Endodermal cell (in vitro differentiated cells): ENCODE data around the gene NATD1. TPM values are rescaled to one million over a fixed set of nuclear protein-coding genes. Genes with fewer than 3 reads are reported as not detected.

Experiments
- DNase-seq: peaks from one replicate; pipeline ENCODE4 v3.0.0-alpha.2; 2017
- H3K27ac ChIP-seq: 2 replicates; pipeline ENCODE4 v1.5.1; 2013; ENCODE audit warnings: mild to moderate bottlenecking, low read depth, low read length, moderate library complexity
- H3K27me3 ChIP-seq: 2 replicates; pipeline ENCODE4 v1.6.1; 2013; ENCODE audit warnings: mild to moderate bottlenecking, low read length, moderate library complexity; ENCODE audit not compliant: insufficient read depth, control insufficient read depth, poor library complexity, severe bottlenecking
- H3K36me3 ChIP-seq: 2 replicates; pipeline ENCODE4 v1.7.0; 2013; ENCODE audit warnings: mild to moderate bottlenecking, low read length, moderate library complexity; ENCODE audit not compliant: control insufficient read depth, insufficient read depth
- H3K4me1 ChIP-seq: one replicate; pipeline ENCODE4 v1.7.0; 2013; ENCODE audit warnings: low read length; ENCODE audit not compliant: control insufficient read depth, insufficient read depth
- H3K4me3 ChIP-seq: 2 replicates; pipeline ENCODE4 v1.5.1; 2013; ENCODE audit warnings: mild to moderate bottlenecking, low read length, moderate library complexity
- H3K9ac ChIP-seq: 2 replicates; pipeline ENCODE4 v1.6.1; 2013; ENCODE audit warnings: mild to moderate bottlenecking, low read length, moderate library complexity; ENCODE audit not compliant: poor library complexity, severe bottlenecking; ENCODE audit errors: extremely low read depth
- H3K9me3 ChIP-seq: 2 replicates; pipeline ENCODE4 v1.6.1; 2013; ENCODE audit warnings: mild to moderate bottlenecking, low read length, moderate library complexity; ENCODE audit not compliant: control insufficient read depth
- H3K27ac Mint-ChIP-seq: 2 replicates; pipeline ENCODE4 v1.8.0; 2020; ENCODE audit warnings: mixed read lengths
- H3K27me3 Mint-ChIP-seq: 2 replicates; pipeline ENCODE4 v1.8.0; 2021; ENCODE audit warnings: mild to moderate bottlenecking, mixed read lengths; ENCODE audit not compliant: insufficient read depth
- H3K36me3 Mint-ChIP-seq: 2 replicates; pipeline ENCODE4 v1.8.0; 2020; ENCODE audit warnings: low read depth, mixed read lengths
- H3K4me1 Mint-ChIP-seq: 2 replicates; pipeline ENCODE4 v1.8.0; 2020; ENCODE audit warnings: mixed read lengths
- H3K4me3 Mint-ChIP-seq: 2 replicates; pipeline ENCODE4 v1.8.0; 2020; ENCODE audit warnings: mild to moderate bottlenecking, moderate library complexity, mixed read lengths
- H3K9me3 Mint-ChIP-seq: 2 replicates; pipeline ENCODE4 v1.8.0; 2020; ENCODE audit warnings: mild to moderate bottlenecking, mixed read lengths
- WGBS, 2 experiments: methylation state at CpG; one replicate each; pipeline versions ENCODE4 v1.1.5 to v1.1.7; 2013; ENCODE audit warnings: missing lambda C conversion rate in 2 of 2, mixed read lengths in 1 of 2; ENCODE audit not compliant: insufficient coverage in 1 of 2, insufficient read length in 1 of 2; 5-methylcytosine and 5-hydroxymethylcytosine counted together
- total RNA-seq, 2 donors: library from RNA; stranded (reverse); fragmentation: NEBNext Ultra II Directional in 1 of 2; extraction: Animal tissue kit (Norgen Biotek cat#: 25700) in 1 of 2; gene quantifications; 2 replicates in 1 of 2; 3 replicates in 1 of 2; pipeline ENCODE4 v1.2.1, GENCODE V29; 2021
- TF ChIP-seq, protein P1 (sequence below): fragments of 200-600 bp; sonication (generic); conservative IDR thresholded peaks from 2 replicates; pipeline ENCODE4 v1.5.0; 2021; ENCODE audit warnings: antibody characterized with exemption, mild to moderate bottlenecking

NATD1 gene
- total RNA-seq, 2 donors from 2014 or later = 12.2 to 17.2 TPM

DNA sequence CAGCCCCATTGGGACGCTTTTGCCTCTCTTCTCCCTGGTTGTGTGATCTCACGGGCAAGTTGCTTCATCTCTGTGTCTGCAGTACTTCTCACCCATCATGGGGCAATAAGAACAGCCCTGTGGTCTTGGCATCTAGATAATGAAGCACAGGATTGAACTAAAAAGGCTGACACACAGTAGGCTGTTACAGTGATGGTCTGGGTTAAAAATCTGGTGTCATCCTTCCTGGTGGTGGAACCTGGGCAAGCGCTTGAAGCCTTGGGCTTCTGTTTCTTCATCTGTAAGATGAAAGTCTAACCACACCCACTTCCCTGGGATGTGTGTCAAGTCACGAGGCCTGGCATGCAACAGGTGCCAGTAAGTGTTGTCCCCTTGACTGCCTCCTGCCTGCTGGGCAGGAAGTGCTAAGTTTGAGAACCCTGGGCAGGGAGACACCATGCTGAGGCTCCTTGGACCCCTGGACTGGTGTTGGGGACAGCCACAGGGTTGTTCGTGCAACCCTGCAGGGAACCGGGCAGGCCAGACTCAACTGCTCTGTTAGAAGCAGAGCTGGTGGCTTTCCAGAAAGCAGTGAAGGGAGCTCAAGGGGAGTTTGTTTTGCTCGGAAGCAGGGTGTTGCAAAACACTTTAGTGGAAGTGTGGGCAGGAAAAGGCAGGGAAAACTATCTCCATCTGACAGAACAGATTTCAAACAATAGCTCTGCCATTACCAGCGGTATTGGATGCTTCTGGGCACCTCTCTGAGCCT is 25.4 kb upstream of the NATD1 start:
- H3K27me3 Mint-ChIP-seq = peaks cover 68% of the 10 kb centered on the region
- no peaks in the 10 kb centered on the region for H3K36me3 Mint-ChIP-seq
- no peak overlapping the region for H3K4me3 ChIP-seq
- WGBS, 2 experiments = 88 to 91% methylated on average over 6 to 8 of the region's 8 CpGs
- H3K27ac ChIP-seq = no peak overlapping the region
- H3K4me1 ChIP-seq = peaks cover 7% of the 10 kb centered on the region
- peaks cover 25% of the 10 kb centered on the region for H3K27me3 ChIP-seq
- no peak overlapping the region for H3K27ac Mint-ChIP-seq
- H3K9me3 Mint-ChIP-seq = no peaks in the 10 kb centered on the region
- no peak overlapping the region for H3K9ac ChIP-seq
- H3K4me1 Mint-ChIP-seq = peaks cover 10% of the 10 kb centered on the region
- no peak for DNase-seq
- no peaks in the 10 kb centered on the region for H3K36me3 ChIP-seq
- no peaks in the 10 kb centered on the region for H3K9me3 ChIP-seq
- TF ChIP-seq, protein P1, sequence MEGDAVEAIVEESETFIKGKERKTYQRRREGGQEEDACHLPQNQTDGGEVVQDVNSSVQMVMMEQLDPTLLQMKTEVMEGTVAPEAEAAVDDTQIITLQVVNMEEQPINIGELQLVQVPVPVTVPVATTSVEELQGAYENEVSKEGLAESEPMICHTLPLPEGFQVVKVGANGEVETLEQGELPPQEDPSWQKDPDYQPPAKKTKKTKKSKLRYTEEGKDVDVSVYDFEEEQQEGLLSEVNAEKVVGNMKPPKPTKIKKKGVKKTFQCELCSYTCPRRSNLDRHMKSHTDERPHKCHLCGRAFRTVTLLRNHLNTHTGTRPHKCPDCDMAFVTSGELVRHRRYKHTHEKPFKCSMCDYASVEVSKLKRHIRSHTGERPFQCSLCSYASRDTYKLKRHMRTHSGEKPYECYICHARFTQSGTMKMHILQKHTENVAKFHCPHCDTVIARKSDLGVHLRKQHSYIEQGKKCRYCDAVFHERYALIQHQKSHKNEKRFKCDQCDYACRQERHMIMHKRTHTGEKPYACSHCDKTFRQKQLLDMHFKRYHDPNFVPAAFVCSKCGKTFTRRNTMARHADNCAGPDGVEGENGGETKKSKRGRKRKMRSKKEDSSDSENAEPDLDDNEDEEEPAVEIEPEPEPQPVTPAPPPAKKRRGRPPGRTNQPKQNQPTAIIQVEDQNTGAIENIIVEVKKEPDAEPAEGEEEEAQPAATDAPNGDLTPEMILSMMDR = no peak
- H3K4me3 Mint-ChIP-seq = no peak overlapping the region

DNA sequence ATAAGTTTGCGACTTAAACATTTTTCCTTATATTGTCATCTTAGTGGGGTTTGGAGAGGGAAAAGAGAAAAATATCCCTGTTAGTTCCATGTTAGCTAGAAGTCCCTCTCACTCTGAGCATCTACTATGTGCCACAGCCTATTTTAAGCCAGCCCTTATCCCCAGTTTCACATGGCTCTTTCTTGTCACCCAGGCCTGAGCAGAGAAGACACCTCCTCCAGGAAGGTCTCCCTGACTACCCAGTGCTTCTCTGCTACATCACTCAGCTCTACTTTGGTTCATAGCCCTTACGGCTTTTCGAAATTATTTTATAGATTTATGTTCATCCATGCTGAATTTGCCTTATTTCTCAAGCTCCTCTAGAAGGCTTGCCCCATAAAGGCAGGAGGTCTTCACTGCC is 24.1 kb upstream of the NATD1 start:
- TF ChIP-seq, protein P1 = no peak
- Mint-ChIP-seq H3K4me3 (no peak overlapping the region), H3K4me1 (peaks cover 10% of the 10 kb centered on the region), H3K27me3 (peaks cover 62% of the 10 kb centered on the region), H3K27ac (no peak overlapping the region), H3K36me3 (no peaks in the 10 kb centered on the region), H3K9me3 (no peaks in the 10 kb centered on the region)
- Histone ChIP-seq H3K27ac (no peak overlapping the region), H3K9ac (no peak overlapping the region), H3K36me3 (no peaks in the 10 kb centered on the region), H3K9me3 (no peaks in the 10 kb centered on the region), H3K27me3 (peaks cover 18% of the 10 kb centered on the region), H3K4me3 (no peak overlapping the region), H3K4me1 (peaks cover 7% of the 10 kb centered on the region)
- DNase-seq = no peak
- 94 to 96% methylated on average over 2 to 3 of the region's 3 CpGs for WGBS, 2 experiments

DNA sequence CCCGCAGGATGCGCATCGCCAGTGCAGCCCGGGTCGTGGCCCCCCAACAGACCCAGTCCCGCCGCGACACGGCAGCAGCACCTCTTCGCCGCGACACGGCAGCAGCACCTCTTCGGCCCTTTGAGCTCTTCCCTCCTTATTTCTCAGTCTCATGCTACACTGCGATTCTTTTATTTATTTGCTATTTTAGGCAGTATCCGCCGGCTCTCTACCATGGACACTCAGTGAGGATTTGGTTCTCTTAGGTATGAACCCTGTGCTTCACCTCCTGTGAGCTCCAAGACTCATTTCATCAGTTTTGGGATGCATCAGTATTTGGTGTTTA is 23.0 kb upstream of the NATD1 start:
- peaks cover 51% of the 10 kb centered on the region for H3K27me3 Mint-ChIP-seq
- no peaks in the 10 kb centered on the region for H3K36me3 ChIP-seq
- H3K9ac ChIP-seq = no peak overlapping the region
- H3K4me1 Mint-ChIP-seq = peaks cover 10% of the 10 kb centered on the region
- peaks cover 18% of the 10 kb centered on the region for H3K27me3 ChIP-seq
- peak overlapping the region; percentile 73 for H3K4me3 ChIP-seq
- no peak for DNase-seq
- H3K9me3 ChIP-seq = no peaks in the 10 kb centered on the region
- no peaks in the 10 kb centered on the region for H3K9me3 Mint-ChIP-seq
- no peaks in the 10 kb centered on the region for H3K36me3 Mint-ChIP-seq
- H3K27ac Mint-ChIP-seq = no peak overlapping the region
- no peak overlapping the region for H3K27ac ChIP-seq
- TF ChIP-seq, protein P1 = no peak
- H3K4me3 Mint-ChIP-seq = peak overlapping the region; percentile 62
- WGBS, 2 experiments = 38 to 72% methylated on average over 7 to 17 of the region's 17 CpGs
- H3K4me1 ChIP-seq = peaks cover 7% of the 10 kb centered on the region
